Endothelial cell (in vitro differentiated cells): ENCODE results near the gene B4GALT1. TPM values are rescaled to one million over a fixed set of nuclear protein-coding genes. Genes with fewer than 3 reads are reported as not detected.
A peak's percentile ranks its signal among the peaks of the same experiment; 100 is the strongest.

Experiments used
- DNase-seq: peaks from one replicate; pipeline ENCODE4 v3.0.0; 2021; ENCODE audit warnings: low spot score
- H3K27ac Mint-ChIP-seq: one replicate; pipeline ENCODE4 v1.8.0; 2021; ENCODE audit warnings: mixed read lengths, inconsistent platforms; ENCODE audit not compliant: unreplicated experiment
- H3K27me3 Mint-ChIP-seq: one replicate; pipeline ENCODE4 v1.8.0; 2021; ENCODE audit warnings: mild to moderate bottlenecking, moderate library complexity, mixed read lengths, inconsistent platforms; ENCODE audit not compliant: unreplicated experiment
- H3K36me3 Mint-ChIP-seq: one replicate; pipeline ENCODE4 v1.8.0; 2021; ENCODE audit warnings: mild to moderate bottlenecking, low read depth, mixed read lengths, inconsistent platforms; ENCODE audit not compliant: unreplicated experiment
- H3K4me1 Mint-ChIP-seq: one replicate; pipeline ENCODE4 v1.8.0; 2021; ENCODE audit warnings: mild to moderate bottlenecking, mixed read lengths, inconsistent platforms; ENCODE audit not compliant: unreplicated experiment
- H3K4me3 Mint-ChIP-seq: one replicate; pipeline ENCODE4 v1.8.0; 2021; ENCODE audit warnings: mild to moderate bottlenecking, mixed read lengths, inconsistent platforms; ENCODE audit not compliant: unreplicated experiment
- H3K9me3 Mint-ChIP-seq: one replicate; pipeline ENCODE4 v1.8.0; 2021; ENCODE audit warnings: mixed read lengths, inconsistent platforms; ENCODE audit not compliant: unreplicated experiment
- CTCF ChIP-seq: fragments of 200-600 bp; sonication (generic); IDR thresholded peaks from one replicate; pipeline ENCODE4 v1.5.0; 2021; ENCODE audit warnings: antibody characterized with exemption; ENCODE audit not compliant: unreplicated experiment
- total RNA-seq: library from RNA; stranded (reverse); fragmentation: NEBNext Ultra II Directional; extraction: Animal tissue kit (Norgen Biotek cat#: 25700); gene quantifications from one replicate; pipeline ENCODE4 v1.2.1, GENCODE V29; 2021; ENCODE audit not compliant: unreplicated experiment

Gene B4GALT1
- total RNA-seq, 1 donor from 2014 or later = 86.7 TPM

- Mint-ChIP-seq H3K4me1 (peaks cover 9% of the 10 kb centered on the region), H3K4me3 (no peak overlapping the region), H3K27me3 (peaks cover 3% of the 10 kb centered on the region), H3K9me3 (peaks cover 4% of the 10 kb centered on the region), H3K36me3 (no peaks in the 10 kb centered on the region), H3K27ac (no peak overlapping the region)
- no peak for TF ChIP-seq CTCF
- no peak for DNase-seq
These were observed 85.0 kb downstream of the B4GALT1 start for GRCh38 chr9:33082128-33082527.

DNA sequence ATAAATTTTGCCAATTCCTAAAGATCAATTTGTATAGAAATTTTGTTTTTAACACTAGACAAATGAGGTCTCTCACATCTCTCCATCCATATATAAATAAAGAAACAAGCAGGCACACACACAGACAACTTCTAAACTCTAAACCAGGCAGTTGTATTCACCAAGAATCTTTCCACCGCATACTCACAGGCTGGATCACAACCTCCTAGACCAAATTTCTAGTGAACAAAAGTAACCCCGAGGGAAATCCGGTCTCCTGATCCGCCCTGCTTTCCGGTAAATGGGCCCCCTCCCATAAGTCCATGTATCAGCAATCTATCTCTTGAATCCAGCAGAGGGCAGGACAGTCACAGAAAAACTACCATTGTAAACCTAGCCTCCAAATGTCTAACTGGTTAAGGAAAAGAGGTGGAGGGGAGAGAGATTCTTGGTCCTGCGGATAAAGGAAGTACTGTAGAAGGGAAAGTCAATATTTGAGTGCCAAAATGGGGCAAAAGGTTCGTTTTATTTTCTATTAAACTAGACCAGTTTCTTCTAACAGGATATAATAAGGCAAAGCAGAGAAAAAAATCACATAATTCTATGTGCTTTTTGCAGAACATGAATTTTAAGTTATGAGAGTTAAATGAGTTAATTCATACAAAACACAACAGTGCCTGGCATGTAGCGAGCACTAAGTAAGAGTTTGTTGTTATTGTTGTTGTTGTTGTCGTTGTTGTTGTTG is 85.8 kb downstream of the B4GALT1 start:
- Mint-ChIP-seq H3K4me3 (no peak overlapping the region), H3K9me3 (peaks cover 4% of the 10 kb centered on the region)

DNA sequence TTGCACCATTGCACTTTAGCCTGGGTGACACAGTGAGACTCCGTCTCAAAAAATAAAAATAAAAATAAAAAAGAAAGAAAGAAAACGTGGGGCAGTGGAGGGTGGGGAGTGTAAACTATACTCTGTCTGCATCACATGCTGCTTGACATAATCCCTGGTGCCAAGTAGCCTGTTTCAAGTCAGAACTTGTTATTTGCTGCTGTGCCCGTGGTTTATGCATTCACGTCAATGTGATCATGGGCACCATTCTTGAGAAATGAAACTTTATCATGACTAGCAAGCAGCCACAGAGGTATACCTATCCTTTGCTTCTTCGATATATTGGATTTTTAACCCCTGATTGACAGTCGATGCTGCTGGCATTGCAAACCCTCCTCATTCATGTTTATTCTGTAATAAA is 86.6 kb downstream of the B4GALT1 start:
- DNase-seq = no peak
- TF ChIP-seq CTCF = no peak
- no peak overlapping the region for H3K27ac Mint-ChIP-seq
- peaks cover 4% of the 10 kb centered on the region for H3K9me3 Mint-ChIP-seq
- peaks cover 3% of the 10 kb centered on the region for H3K27me3 Mint-ChIP-seq
- no peak overlapping the region for H3K4me3 Mint-ChIP-seq
- peaks cover 18% of the 10 kb centered on the region for H3K4me1 Mint-ChIP-seq
- H3K36me3 Mint-ChIP-seq = peaks cover 4% of the 10 kb centered on the region

More for the DNA sequence above, 85.8 kb downstream of the B4GALT1 start:
- no peaks in the 10 kb centered on the region for H3K36me3 Mint-ChIP-seq
- DNase-seq = peak; percentile 71
- H3K27me3 Mint-ChIP-seq = peaks cover 3% of the 10 kb centered on the region
- no peak overlapping the region for H3K27ac Mint-ChIP-seq
- peak; percentile 74 for TF ChIP-seq CTCF
- peaks cover 13% of the 10 kb centered on the region for H3K4me1 Mint-ChIP-seq

- Mint-ChIP-seq H3K36me3 (peaks cover 13% of the 10 kb centered on the region), H3K4me1 (peaks cover 12% of the 10 kb centered on the region), H3K27me3 (no peaks in the 10 kb centered on the region), H3K4me3 (peak within 1 kb of the TSS; percentile 99), H3K27ac (peak within 1 kb of the TSS; percentile 98), H3K9me3 (no peaks in the 10 kb centered on the region)
- peak; percentile 91 for DNase-seq
- no peak for TF ChIP-seq CTCF
These were observed 90.8 kb downstream of the B4GALT1 start, which contains the start of gene SMU1 for GRCh38 chr9:33076046-33077004. TSS of gene SMU1 (minus strand) at chr9:33076674. CDS start at chr9:33076608, 66 bp downstream.

GRCh38 chr9:33068991-33069390 is 98.1 kb downstream of the B4GALT1 start:
- no peak overlapping the region for H3K4me3 Mint-ChIP-seq
- no peak for DNase-seq
- no peaks in the 10 kb centered on the region for H3K27me3 Mint-ChIP-seq
- peaks cover 42% of the 10 kb centered on the region for H3K36me3 Mint-ChIP-seq
- H3K4me1 Mint-ChIP-seq = no peaks in the 10 kb centered on the region
- no peak for TF ChIP-seq CTCF
- H3K27ac Mint-ChIP-seq = no peak overlapping the region
- no peaks in the 10 kb centered on the region for H3K9me3 Mint-ChIP-seq
